Activated CD4-positive, alpha-beta T cell treated with anti-CD3 and anti-CD28 coated beads, Interleukin-2, amount 50 U/mL, for 1 hour (primary cell): Measurements from ENCODE around the gene STYXL1.
"Not testable (repeated sequence)": the region's sequence is repeated elsewhere in the genome, so short reads cannot be mapped to it uniquely, and the experiment has no call there.

Source experiments
- DNase-seq: peaks from one replicate; pipeline ENCODE4 v3.0.0-alpha.2; 2020

Gene STYXL1

GRCh38 chr7:76065016-76065612 lies 17.3 kb upstream of the STYXL1 start:
- no peak for DNase-seq

GRCh38 chr7:76064208-76064970 lies 16.6 kb upstream of the STYXL1 start:
- no peak for DNase-seq

GRCh38 chr7:76063525-76063924 lies 15.7 kb upstream of the STYXL1 start:
- no peak for DNase-seq

- DNase-seq, result no peak
Observed at GRCh38 chr7:76063114-76063513, 15.3 kb upstream of the STYXL1 start.

GRCh38 chr7:76062254-76062653 lies 14.5 kb upstream of the STYXL1 start:
- no peak for DNase-seq

GRCh38 chr7:76060842-76061241 lies 13.0 kb upstream of the STYXL1 start:
- DNase-seq, result no peak

GRCh38 chr7:76058745-76059144 lies 10.9 kb upstream of the STYXL1 start:
- DNase-seq, result not testable (repeated sequence)

GRCh38 chr7:76057813-76058145 lies 10.0 kb upstream of the STYXL1 start:
- DNase-seq, result no peak

GRCh38 chr7:76057103-76057812 lies 9.5 kb upstream of the STYXL1 start:
- DNase-seq, result no peak

- DNase-seq, result no peak
Observed at GRCh38 chr7:76056241-76056640, 8.4 kb upstream of the STYXL1 start.

- no peak for DNase-seq
Observed at GRCh38 chr7:76054123-76055120, 6.6 kb upstream of the STYXL1 start.

GRCh38 chr7:76053461-76053860 lies 5.7 kb upstream of the STYXL1 start:
- DNase-seq, result no peak

GRCh38 chr7:76052681-76053080 lies 4.9 kb upstream of the STYXL1 start:
- not testable (repeated sequence) for DNase-seq

GRCh38 chr7:76051840-76052239 lies 4.0 kb upstream of the STYXL1 start:
- no peak for DNase-seq

GRCh38 chr7:76050545-76050944 lies 2.7 kb upstream of the STYXL1 start:
- DNase-seq, result no peak

GRCh38 chr7:76049295-76049694 lies 1.5 kb upstream of the STYXL1 start:
- DNase-seq, result no peak

GRCh38 chr7:76048668-76048988 lies 828 bp upstream of the STYXL1 start:
- no peak for DNase-seq

- DNase-seq, result no peak
Observed at GRCh38 chr7:76047305-76047810, 442 bp downstream of the STYXL1 start.

GRCh38 chr7:76044375-76044865 lies 3.4 kb downstream of the STYXL1 start:
- DNase-seq, result no peak

- DNase-seq, result no peak
Observed at GRCh38 chr7:76040126-76040525, 7.7 kb downstream of the STYXL1 start.

GRCh38 chr7:76037310-76037709 lies 10.5 kb downstream of the STYXL1 start:
- no peak for DNase-seq

- no peak for DNase-seq
Observed at GRCh38 chr7:76031964-76032363, 15.8 kb downstream of the STYXL1 start.

- not testable (repeated sequence) for DNase-seq
Observed at GRCh38 chr7:76029682-76030081, 18.1 kb downstream of the STYXL1 start.
